ENCODE data around the gene PCYOX1L. TPM values are rescaled to one million over a fixed set of nuclear protein-coding genes. Genes with fewer than 3 reads are reported as not detected.

Gene PCYOX1L
- total RNA-seq, 1 donor: 11.7 TPM

DNA sequence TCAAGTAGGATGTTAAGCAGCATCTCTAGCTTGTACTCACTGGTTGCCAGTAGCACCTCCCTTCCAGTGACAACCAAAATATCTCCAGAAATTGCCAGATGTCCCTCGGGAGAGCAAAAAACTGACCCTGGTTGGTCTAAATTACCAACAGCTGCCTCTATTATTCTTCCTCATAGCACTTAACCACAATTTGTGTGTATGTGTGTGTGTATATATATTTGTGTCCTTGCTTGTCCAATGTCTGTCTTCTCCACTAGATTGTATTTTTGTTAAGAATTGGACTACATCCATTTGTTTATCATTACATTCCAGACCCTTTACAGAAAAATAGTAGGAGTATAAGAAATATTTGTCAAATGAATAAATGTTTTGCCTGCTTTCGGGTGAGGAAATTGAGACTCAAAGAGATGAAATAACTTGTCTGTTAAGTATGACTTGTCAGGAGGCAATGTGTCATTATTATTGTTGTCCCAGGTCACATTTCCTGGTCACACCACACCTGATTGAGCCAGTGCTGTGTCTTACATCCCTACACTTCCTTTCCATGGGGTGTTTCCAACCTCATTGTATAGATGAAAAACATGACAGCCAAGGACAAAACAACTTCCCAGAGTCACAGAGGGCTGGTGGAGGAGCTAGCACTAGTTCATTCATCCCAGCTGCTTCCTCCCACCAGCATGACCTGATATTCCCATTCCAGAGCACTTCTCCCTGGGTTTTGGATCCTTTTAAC is 24.0 kb upstream of the PCYOX1L start:
- DNase-seq (ENCODE audit: low read depth): peak; percentile 55
- H3K4me3 ChIP-seq (ENCODE audit: low read depth, low read length): no peak overlapping the region
- no peak for TF ChIP-seq CTCF (IDR thresholded peaks at IDR 0.05; ENCODE audit: insufficient read depth, low read depth, low read length)

GRCh38 chr5:149337736-149338135 is 20.1 kb upstream of the PCYOX1L start:
- no peak for DNase-seq (ENCODE audit: low read depth)
- TF ChIP-seq CTCF (IDR thresholded peaks at IDR 0.05; ENCODE audit: insufficient read depth, low read depth, low read length): no peak
- no peak overlapping the region for H3K4me3 ChIP-seq (ENCODE audit: low read depth, low read length)

DNA sequence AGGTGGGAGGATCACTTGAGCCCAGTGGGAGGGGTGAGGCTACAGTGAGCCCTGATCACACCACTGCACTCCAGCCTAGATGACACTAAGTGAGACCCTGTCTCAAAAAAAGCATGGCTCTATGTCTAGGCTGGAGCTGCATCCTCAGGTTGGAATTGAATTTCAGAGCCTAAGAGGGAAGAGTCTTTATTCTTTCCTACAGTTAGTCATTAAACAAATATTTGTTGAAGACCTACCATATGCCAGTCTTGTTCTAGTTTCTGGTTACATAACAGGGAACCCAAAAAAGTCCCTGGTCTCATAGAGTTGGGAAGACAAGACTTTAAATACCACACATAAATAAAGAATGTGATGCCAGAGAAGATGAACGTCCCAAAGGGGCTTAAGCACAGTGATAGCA is 19.5 kb upstream of the PCYOX1L start:
- DNase-seq (ENCODE audit: low read depth): no peak
- TF ChIP-seq CTCF (IDR thresholded peaks at IDR 0.05; ENCODE audit: insufficient read depth, low read depth, low read length): no peak

DNA sequence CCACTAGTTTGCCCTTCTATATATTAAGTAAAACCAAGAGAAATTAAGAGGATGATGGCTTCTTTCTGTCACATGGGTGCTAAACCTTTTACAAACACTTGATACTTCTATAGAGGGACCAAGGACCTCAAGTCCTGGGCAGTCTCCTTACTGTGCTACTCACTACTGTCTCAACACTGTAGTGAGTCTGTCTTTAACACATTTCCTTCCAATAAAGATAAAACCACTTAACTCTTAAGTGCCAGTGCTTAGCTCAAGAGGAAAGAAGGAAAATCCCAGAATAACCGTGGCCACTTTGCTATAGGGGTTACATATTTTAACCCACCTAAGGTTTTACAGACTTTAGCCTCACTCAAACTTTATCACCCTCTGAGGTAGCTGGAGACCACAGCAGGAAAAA is 16.9 kb upstream of the PCYOX1L start:
- no peak for TF ChIP-seq CTCF (IDR thresholded peaks at IDR 0.05; ENCODE audit: insufficient read depth, low read depth, low read length)

More for the DNA sequence above, 19.5 kb upstream of the PCYOX1L start:
- H3K4me3 ChIP-seq (ENCODE audit: low read depth, low read length): no peak overlapping the region

GRCh38 chr5:149341876-149342275 is 16.0 kb upstream of the PCYOX1L start:
- TF ChIP-seq CTCF (IDR thresholded peaks at IDR 0.05; ENCODE audit: insufficient read depth, low read depth, low read length): no peak
- H3K4me3 ChIP-seq (ENCODE audit: low read depth, low read length): no peak overlapping the region
- no peak for DNase-seq (ENCODE audit: low read depth)

More for the DNA sequence above, 16.9 kb upstream of the PCYOX1L start:
- no peak overlapping the region for H3K4me3 ChIP-seq (ENCODE audit: low read depth, low read length)
- no peak for DNase-seq (ENCODE audit: low read depth)

DNA sequence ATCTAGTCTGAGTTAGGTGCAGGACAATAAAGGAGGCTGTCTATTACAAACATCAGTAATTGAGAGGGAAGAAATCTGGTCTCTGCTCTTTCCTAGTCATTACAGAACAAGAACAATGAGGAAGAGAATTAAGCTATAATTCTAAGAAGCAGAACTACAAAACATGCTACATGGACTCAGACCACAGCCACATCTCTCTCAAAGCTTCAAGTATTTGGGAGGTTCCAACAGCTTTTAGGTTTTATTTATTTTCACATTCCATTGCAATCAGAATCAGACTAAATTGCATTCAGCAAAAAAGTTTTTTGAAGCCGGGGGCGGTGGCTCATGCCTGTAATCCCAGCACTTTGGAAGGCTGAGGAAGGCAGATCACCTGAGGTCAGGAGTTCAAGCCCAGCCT is 13.7 kb upstream of the PCYOX1L start:
- DNase-seq (ENCODE audit: low read depth): no peak
- no peak for TF ChIP-seq CTCF (IDR thresholded peaks at IDR 0.05; ENCODE audit: insufficient read depth, low read depth, low read length)
- H3K4me3 ChIP-seq (ENCODE audit: low read depth, low read length): no peak overlapping the region

All from fibroblast of villous mesenchyme (primary cell).